SJSA1 (cell line): ENCODE results near the gene SEC22A. TPM values are rescaled to one million over a fixed set of nuclear protein-coding genes. Genes with fewer than 3 reads are reported as not detected.

ENCODE experiments used
- DNase-seq, 2 experiments: peaks; one replicate each; pipeline ENCODE4 v3.0.0-alpha.2; 2015 to 2020; ENCODE audit warnings: low spot score in 2 of 2, low read depth in 1 of 2
- H3K27ac ChIP-seq: fragments of 250-450 bp; sonication (Bioruptor Pico); 2 replicates; pipeline ENCODE4 v1.5.1; 2020; ENCODE audit warnings: mild to moderate bottlenecking, moderate library complexity
- H3K27me3 ChIP-seq: fragments of 250-450 bp; sonication (Bioruptor Pico); replicated peaks from 2 replicates; pipeline ENCODE4 v1.5.1; 2020; ENCODE audit warnings: mild to moderate bottlenecking, moderate library complexity
- H3K36me3 ChIP-seq: fragments of 250-450 bp; sonication (Bioruptor Pico); 2 replicates; pipeline ENCODE4 v1.5.1; 2020; ENCODE audit warnings: mild to moderate bottlenecking
- H3K4me1 ChIP-seq: fragments of 250-450 bp; sonication (Bioruptor Pico); replicated peaks from 2 replicates; pipeline ENCODE4 v1.6.1; 2021; ENCODE audit warnings: mild to moderate bottlenecking
- H3K4me3 ChIP-seq: fragments of 250-450 bp; sonication (Bioruptor Pico); 2 replicates; pipeline ENCODE4 v1.5.1; 2020; ENCODE audit warnings: mild to moderate bottlenecking
- H3K9me3 ChIP-seq: fragments of 250-450 bp; sonication (Bioruptor Pico); replicated peaks from 2 replicates; pipeline ENCODE4 v1.5.1; 2020; ENCODE audit warnings: mild to moderate bottlenecking
- total RNA-seq: library from RNA; depleted of rRNA; stranded (reverse); fragments of >200 nt; shearing (Covaris generic); gene quantifications from 2 replicates; pipeline ENCODE4 v1.2.3, GENCODE V29; 2014

Gene SEC22A
- total RNA-seq, 1 experiment from 2014 or later: 40.2 TPM

DNA sequence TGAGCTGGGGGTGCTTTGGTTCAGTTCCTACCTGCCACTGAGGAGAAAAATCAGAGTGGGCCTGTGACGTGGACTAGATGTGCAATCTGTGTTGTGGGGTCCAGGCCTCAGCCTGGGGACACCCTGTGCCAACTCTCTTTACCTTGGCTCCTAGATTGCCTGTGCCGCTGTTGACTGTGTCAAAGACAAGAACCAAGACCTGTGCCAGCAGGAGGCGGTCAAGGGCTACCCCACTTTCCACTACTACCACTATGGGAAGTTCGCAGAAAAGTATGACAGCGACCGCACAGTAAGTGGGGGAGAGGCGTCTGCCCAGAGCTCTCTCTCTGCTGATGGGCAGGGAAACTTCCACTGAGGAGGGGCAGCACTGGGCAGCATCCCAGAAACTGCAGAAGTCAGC is 40.6 kb upstream of the SEC22A start:
- Histone ChIP-seq H3K9me3 (no peaks in the 10 kb centered on the region), H3K27ac (no peak overlapping the region), H3K36me3 (no peaks in the 10 kb centered on the region), H3K4me1 (no peaks in the 10 kb centered on the region), H3K4me3 (no peak overlapping the region), H3K27me3 (no peaks in the 10 kb centered on the region)
- DNase-seq: no peak

DNA sequence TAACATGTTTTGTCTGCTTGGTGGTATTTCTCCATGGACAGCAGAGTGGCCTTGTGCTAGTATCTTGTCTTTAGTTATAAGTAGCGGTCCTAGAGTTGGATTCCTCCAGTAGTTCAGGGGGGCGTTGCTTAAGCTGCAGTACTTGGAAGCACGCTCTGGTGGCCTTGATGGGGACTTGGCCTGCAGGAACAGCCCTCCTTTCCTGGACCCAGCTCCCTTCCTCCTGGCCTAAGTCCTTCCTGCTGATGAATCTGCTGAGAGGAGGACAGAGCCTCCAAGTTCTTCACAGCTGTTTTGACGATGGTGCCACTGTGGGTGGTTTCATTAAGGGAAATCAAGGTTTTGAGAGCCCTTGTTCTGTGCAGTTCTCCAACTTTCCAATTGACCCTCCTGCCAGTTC is 38.6 kb upstream of the SEC22A start:
- no peak overlapping the region for H3K27ac ChIP-seq
- H3K36me3 ChIP-seq: no peaks in the 10 kb centered on the region
- no peak for DNase-seq

DNA sequence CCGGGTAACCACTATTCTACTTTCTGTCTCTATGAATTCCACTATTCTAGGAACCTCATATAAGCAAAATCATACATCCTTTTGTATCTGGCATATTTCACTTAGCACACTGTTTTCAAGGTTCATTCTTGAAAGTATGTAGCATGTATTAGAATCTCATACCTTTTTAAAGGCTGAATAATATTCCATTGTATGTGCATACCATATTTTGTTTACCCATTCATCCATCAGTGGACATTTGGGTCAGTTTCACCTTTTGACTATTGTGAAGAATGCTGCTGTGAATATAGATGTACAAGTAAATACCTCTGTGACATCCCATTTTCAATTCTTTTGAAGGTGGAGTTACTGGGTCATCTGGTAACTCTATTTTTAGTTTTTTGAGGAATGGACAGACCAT is 36.6 kb upstream of the SEC22A start:
- H3K27me3 ChIP-seq: no peaks in the 10 kb centered on the region
- H3K4me1 ChIP-seq: peaks cover 15% of the 10 kb centered on the region
- no peaks in the 10 kb centered on the region for H3K9me3 ChIP-seq
- H3K4me3 ChIP-seq: no peak overlapping the region
- no peak for DNase-seq
- H3K36me3 ChIP-seq: no peaks in the 10 kb centered on the region
- no peak overlapping the region for H3K27ac ChIP-seq

More for the DNA sequence above, 38.6 kb upstream of the SEC22A start:
- no peaks in the 10 kb centered on the region for H3K27me3 ChIP-seq
- no peak overlapping the region for H3K4me3 ChIP-seq
- H3K4me1 ChIP-seq: no peaks in the 10 kb centered on the region
- H3K9me3 ChIP-seq: no peaks in the 10 kb centered on the region

DNA sequence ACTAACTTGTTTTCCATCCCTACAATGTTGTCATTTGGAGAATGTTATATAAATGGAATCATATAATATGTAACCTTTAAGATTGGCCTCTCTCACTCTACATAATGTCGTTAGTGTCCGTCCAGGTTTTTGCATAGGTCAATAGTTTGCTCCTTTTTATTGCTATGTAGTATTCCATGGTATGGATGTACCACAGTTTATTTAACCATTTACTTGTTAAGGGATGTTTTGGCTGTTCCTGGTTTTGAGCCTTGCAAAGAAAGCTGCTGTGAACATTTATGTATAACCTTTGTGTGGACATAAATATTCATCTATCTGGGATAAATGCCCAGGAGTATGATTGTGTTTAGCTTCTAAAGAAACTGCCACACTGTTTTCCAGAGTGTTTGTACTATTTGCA is 34.1 kb upstream of the SEC22A start:
- Histone ChIP-seq H3K36me3 (no peaks in the 10 kb centered on the region), H3K9me3 (no peaks in the 10 kb centered on the region), H3K4me3 (no peak overlapping the region), H3K27me3 (no peaks in the 10 kb centered on the region), H3K27ac (no peak overlapping the region), H3K4me1 (peaks cover 17% of the 10 kb centered on the region)
- DNase-seq: no peak

DNA sequence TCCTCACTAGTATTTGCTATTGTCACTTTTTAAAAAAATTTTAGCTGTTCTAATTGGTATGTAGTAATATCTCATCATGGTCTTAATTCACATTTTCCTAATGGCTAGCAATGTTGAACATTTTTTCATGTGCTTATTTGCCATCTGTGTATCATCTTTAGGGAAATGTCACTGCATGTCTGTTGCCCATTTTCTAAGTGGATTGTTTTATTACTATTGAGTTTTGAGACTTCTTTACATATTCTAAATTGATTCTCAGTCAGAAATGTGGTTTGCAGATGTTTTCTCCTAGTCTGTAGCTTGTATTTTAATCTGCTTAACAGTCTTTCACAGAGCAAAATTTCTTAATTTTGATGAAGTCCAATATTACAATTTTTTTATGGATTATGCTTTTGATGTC is 33.6 kb upstream of the SEC22A start:
- Histone ChIP-seq H3K4me3 (no peak overlapping the region), H3K36me3 (no peaks in the 10 kb centered on the region), H3K4me1 (peaks cover 17% of the 10 kb centered on the region), H3K27me3 (no peaks in the 10 kb centered on the region), H3K9me3 (no peaks in the 10 kb centered on the region), H3K27ac (no peak overlapping the region)
- DNase-seq: no peak

DNA sequence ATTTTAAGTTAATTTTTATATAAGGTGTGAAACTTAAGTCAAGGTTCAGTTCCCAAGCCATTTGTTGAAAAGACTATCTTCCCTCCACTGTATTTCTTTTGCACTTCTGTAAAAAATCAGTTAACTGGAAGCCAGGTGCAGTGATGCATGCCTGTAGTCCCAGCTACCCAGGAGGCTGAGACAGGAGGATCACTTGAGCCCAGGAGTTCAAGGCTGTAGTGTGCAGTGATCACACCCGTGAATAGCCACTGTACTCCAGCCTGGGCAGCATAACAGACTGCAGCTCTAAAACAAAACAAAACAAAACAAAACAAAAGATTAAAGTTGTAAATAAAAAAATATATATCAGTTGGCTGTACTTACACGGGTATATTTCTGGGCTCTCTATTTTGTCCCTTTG is 33.1 kb upstream of the SEC22A start:
- H3K9me3 ChIP-seq: no peaks in the 10 kb centered on the region
- no peak overlapping the region for H3K4me3 ChIP-seq
- DNase-seq: no peak

DNA sequence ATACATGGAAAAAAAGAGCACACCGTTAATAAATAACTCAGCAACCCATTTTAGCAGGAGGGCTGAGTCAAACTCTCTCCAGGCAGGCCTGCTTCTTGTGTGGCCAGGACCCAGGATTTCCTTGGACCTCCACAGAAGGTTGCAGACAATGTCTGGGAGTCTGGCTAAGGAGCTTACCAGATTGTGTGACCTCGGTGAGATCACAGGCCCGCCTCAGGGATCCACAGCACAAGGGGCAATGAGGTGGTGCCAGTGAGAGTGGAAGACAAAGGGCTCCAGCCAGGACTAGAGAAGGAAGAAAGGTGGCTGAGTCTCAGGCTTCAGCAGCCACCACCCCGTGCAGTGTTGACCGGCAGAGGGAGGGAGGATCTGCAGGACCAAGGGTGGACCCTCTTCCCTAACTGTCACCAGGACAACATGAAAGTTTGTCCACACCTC is 32.2 kb upstream of the SEC22A start:
- H3K4me3 ChIP-seq: no peak overlapping the region
- peaks cover 17% of the 10 kb centered on the region for H3K4me1 ChIP-seq
- peak overlapping the region; percentile 69 for H3K27ac ChIP-seq
- H3K27me3 ChIP-seq: no peaks in the 10 kb centered on the region
- H3K9me3 ChIP-seq: no peaks in the 10 kb centered on the region
- no peaks in the 10 kb centered on the region for H3K36me3 ChIP-seq
- peak; percentile 85 to 90 for DNase-seq

More for the DNA sequence above, 33.1 kb upstream of the SEC22A start:
- no peaks in the 10 kb centered on the region for H3K36me3 ChIP-seq
- H3K27me3 ChIP-seq: no peaks in the 10 kb centered on the region
- H3K4me1 ChIP-seq: peaks cover 17% of the 10 kb centered on the region
- H3K27ac ChIP-seq: no peak overlapping the region

DNA sequence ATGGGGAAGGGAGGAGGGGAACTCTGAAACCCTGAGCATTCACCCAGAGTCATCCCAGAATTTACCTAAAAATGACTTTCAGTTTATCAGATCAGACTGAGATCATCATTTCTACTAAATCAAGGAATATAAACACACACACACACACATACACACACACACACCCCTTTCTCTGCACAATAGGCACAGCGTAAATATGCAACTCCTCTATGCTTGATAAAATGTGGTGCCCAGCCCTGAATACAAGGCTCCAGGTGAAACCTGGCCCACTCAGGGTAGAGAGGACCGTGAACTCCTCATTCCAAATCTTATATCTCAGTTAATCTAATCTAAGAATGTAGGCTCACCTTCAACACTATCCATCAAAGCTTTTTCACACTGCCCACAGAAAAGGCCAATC is 31.8 kb upstream of the SEC22A start:
- no peak for DNase-seq
- Histone ChIP-seq H3K9me3 (no peaks in the 10 kb centered on the region), H3K27me3 (no peaks in the 10 kb centered on the region), H3K4me3 (no peak overlapping the region), H3K4me1 (peaks cover 17% of the 10 kb centered on the region), H3K36me3 (no peaks in the 10 kb centered on the region), H3K27ac (peak overlapping the region; percentile 69)

DNA sequence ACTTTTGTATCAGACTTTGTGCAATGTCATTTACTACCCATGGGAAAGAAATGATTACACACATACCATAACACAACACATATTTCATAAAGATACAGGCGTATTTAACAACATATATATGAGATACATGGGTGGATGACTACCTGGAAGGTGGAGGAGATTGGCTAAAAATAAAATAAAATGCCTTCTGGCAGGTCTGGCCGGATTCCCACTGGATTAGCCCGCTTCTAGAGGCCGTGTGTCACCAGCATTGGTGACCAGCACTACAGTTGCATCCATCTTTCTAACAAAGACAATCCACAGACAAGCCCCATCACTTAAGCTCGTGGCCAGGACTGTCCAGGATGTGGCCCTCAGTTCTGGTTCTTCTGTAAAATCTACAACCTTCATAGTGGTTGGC is 21.0 kb upstream of the SEC22A start:
- Histone ChIP-seq H3K4me1 (no peaks in the 10 kb centered on the region), H3K27me3 (0 out of 2 replicates have a peak, but pooled peaks cover 2% of the 10 kb centered on the region), H3K9me3 (no peaks in the 10 kb centered on the region), H3K27ac (no peak overlapping the region), H3K4me3 (no peak overlapping the region), H3K36me3 (no peaks in the 10 kb centered on the region)
- no peak for DNase-seq

DNA sequence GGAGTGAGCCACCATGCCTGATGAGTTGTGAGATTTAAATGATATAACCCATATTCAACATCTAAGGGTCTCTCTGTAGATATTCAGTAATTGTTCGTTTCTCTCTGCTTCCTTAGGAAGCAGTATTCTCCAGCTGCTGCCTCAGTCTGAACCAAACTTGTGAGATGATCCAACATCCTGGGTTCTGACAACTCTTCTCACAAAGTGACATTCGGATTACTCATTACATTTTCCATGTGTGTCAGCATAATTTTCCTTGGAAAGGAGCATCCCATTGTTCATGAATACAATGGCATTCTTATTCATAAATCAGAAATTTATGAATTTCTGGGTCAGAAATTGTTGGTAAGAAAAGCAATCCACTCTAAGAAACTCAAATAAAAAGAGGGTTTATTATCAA is 15.0 kb upstream of the SEC22A start:
- Histone ChIP-seq H3K4me1 (no peaks in the 10 kb centered on the region), H3K27ac (no peak overlapping the region), H3K4me3 (no peak overlapping the region), H3K36me3 (no peaks in the 10 kb centered on the region), H3K27me3 (0 out of 2 replicates have a peak, but pooled peaks cover 2% of the 10 kb centered on the region), H3K9me3 (no peaks in the 10 kb centered on the region)
- no peak for DNase-seq

DNA sequence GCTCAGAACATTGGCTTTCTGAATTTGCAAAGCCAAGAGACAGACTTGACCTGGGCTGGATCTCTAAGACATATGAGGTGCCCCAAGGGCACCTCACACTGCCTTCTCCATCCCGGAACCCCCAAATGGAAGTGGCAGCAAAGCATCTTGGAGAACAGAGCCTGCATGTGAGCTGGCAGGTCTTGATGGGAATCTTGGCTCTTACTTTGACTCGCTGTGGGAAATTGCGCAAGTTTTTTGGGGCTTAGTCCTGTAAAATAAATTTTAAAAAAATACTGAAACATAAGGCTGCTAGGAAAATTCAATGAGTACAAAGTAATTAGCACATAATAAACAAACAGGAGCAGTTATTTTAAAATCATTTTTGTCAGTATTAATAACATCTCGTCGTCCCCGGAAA is 13.7 kb upstream of the SEC22A start:
- H3K4me3 ChIP-seq: no peak overlapping the region
- H3K36me3 ChIP-seq: no peaks in the 10 kb centered on the region
- no peak overlapping the region for H3K27ac ChIP-seq
- no peaks in the 10 kb centered on the region for H3K27me3 ChIP-seq
- H3K4me1 ChIP-seq: no peaks in the 10 kb centered on the region
- no peak for DNase-seq
- H3K9me3 ChIP-seq: no peaks in the 10 kb centered on the region

DNA sequence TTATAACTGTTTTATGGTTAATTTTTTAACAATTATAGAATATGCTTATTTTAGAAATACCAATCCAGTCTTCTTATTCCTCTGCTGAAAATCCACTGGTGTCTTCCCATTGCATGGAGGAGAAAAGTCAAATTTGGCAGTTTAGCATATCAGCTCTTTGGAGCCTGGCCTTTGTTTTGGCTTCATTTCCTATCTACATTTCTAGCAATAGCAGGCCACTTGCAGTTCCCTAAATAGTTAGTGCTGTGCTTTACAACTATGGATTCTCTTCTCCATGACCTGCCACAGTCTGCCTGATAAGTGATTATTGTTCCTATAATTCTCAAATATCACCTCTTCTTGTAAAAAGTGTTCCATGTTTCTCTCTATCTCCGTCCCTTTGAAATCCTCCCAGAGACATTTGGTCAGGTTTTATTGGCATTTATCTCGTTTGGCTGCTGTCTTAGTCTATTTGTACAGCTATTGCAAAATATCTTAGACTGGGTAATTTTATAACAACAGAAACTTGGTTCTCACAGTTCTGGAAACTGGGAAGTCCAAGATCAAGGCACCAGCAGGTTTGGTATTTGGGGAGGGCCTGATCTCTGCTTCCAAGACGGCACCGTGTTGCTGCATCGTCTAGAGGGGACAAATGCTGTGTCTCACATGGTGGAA is 8.2 kb upstream of the SEC22A start:
- H3K27ac ChIP-seq: no peak overlapping the region
- H3K27me3 ChIP-seq: no peaks in the 10 kb centered on the region
- no peak overlapping the region for H3K4me3 ChIP-seq
- no peak for DNase-seq
- H3K9me3 ChIP-seq: no peaks in the 10 kb centered on the region
- H3K4me1 ChIP-seq: no peaks in the 10 kb centered on the region
- H3K36me3 ChIP-seq: no peaks in the 10 kb centered on the region

DNA sequence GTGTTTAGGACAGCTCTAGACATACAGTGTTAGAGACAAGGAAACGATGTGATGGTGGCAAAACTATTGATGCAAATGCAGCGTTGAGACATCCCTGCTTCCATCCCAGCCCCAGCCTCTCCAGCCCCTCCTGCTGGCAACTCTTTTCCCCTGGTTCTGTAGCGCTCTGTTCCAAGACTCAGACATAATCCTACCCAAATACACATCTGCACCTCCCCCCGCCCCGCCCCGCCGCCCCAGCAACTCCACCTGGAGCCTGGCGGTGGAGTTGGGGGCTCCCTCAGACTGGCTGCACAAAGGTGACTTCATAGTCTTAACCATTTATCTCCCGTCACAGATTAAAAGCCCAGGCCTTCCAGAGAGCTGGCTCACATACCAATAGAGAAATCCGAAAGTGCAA is 7.2 kb upstream of the SEC22A start:
- no peak overlapping the region for H3K4me3 ChIP-seq
- no peaks in the 10 kb centered on the region for H3K27me3 ChIP-seq
- H3K9me3 ChIP-seq: no peaks in the 10 kb centered on the region
- H3K36me3 ChIP-seq: no peaks in the 10 kb centered on the region
- no peak for DNase-seq
- no peak overlapping the region for H3K27ac ChIP-seq
- no peaks in the 10 kb centered on the region for H3K4me1 ChIP-seq

DNA sequence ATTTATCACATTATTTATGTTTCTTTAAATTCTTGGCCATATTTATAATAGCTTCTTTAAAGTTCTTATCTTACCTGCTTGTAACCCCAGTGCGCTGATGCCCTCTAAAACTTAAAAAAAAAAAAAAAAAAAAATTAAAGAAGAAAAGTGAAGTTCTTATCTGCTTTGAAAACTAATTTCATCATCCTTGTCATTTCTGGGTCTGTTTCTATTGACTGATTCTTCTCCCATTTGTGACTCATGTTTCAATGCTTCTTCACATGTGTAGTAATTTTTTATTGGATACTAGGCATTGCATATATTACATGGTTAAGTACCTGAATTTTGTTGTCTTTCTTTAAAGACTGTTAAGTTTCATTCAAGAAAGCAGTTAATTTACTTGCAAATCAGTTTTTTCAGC is 3.4 kb upstream of the SEC22A start:
- H3K4me3 ChIP-seq: no peak overlapping the region
- no peak overlapping the region for H3K27ac ChIP-seq

DNA sequence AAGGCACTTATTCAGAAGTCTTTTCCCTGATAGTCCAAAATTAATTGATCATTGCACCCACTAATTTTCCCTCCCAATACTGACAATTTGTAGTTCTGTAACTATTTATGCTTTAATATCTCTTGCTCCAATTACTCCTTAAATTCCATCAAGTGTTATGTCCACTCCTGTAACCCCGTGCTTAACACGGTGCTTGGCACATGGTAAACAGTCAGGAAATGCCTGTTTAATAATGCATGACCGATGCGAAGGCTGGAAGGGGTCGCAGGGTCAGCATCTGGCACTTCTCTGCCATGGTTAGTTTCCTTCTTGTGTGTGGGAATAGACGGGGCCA is 553 bp upstream of the SEC22A start:
- no peak for DNase-seq
- no peak overlapping the region for H3K27ac ChIP-seq
- H3K4me3 ChIP-seq: peak overlapping the region; percentile 72

More for the DNA sequence above, 3.4 kb upstream of the SEC22A start:
- Histone ChIP-seq H3K36me3 (no peaks in the 10 kb centered on the region), H3K27me3 (no peaks in the 10 kb centered on the region), H3K4me1 (peaks cover 5% of the 10 kb centered on the region; the same call in 1 of the 2 replicates), H3K9me3 (no peaks in the 10 kb centered on the region)
- DNase-seq: no peak

More for the DNA sequence above, 553 bp upstream of the SEC22A start:
- no peaks in the 10 kb centered on the region for H3K27me3 ChIP-seq
- H3K4me1 ChIP-seq: peaks cover 5% of the 10 kb centered on the region; the same call in 1 of the 2 replicates
- no peaks in the 10 kb centered on the region for H3K36me3 ChIP-seq
- no peaks in the 10 kb centered on the region for H3K9me3 ChIP-seq
